GM18951 (cell line): ENCODE results near the gene SLC9C2.
A peak's percentile ranks its signal among the peaks of the same experiment; 100 is the strongest.

Source experiments
- POLR2A ChIP-seq: IDR thresholded peaks from 4 replicates; pipeline ENCODE4 v1.6.1; 2011; ENCODE audit warnings: mild to moderate bottlenecking; ENCODE audit not compliant: insufficient read length, insufficient read depth; ENCODE audit errors: extremely low read depth
- in situ Hi-C: fragments of 300-500 bp; cut with MboI; formaldehyde crosslinking; loops from one replicate; pipeline ENCODE4 v1.12.0; 2022; ENCODE audit warnings: low sequenced_read_pairs, mixed read lengths, inconsistent platforms; ENCODE audit not compliant: unreplicated experiment

SLC9C2 gene

DNA sequence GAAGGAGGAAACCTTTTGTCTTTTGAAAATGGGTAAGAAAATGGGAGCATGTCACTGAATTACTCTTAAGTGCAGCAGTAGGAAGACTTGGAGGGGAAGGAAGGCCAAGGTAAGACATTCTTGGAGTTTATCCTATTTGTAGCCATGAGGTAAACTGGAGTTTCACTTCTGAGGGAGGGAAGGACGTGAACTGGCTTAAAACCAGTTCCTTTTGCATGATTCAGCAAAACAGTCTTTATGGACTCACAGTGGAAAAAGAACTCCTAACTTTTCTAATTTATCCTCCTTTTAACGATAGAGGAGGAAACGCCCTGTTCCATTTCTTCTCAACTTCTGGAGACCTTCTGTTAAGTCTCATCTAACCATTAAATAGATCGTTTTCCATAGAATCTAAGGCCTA lies 123.2 kb downstream of the SLC9C2 start:
- in situ Hi-C loops = no loop called here
- no peak for TF ChIP-seq POLR2A

- in situ Hi-C loops = no loop called here
- TF ChIP-seq POLR2A = no peak
Measured at GRCh38 chr1:173478094-173478674, 124.7 kb downstream of the SLC9C2 start.

DNA sequence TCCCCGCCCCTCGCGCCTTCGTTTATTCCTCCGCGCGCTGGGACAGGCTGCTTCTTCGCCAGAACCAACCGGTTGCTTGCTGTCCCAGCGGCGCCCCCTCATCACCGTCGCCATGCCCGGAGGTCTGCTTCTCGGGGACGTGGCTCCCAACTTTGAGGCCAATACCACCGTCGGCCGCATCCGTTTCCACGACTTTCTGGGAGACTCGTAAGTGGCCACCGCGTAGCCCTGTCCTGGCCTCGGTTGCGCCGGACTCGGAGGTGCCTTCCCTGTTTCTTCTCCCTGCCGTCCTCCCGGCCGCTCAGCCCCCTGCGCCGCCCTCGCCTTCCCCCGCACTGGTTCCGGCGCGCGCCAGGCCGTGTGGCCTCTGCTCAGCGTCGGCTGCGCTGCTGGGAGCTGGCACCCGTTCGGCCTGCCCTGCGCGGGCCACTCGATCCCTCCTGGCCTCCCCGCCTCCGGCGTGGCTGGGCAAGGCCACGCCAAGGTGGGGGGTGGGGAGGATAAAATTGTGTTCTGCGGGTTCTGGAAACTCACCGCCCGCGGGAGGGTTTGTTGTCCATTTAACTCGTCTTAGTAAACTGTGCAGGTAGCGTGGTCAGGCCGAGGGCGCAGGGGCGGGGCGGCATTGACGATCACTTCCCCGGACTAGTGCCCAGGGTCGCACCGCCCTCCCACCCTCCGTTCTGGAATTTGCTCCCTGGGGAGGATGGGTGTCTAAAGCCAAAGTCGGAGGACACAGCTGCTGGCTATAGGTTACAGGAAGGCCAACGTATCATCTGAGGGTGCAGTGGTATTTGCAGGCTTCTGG lies 125.4 kb downstream of the SLC9C2 start, which contains the start of gene PRDX6:
Gene PRDX6 (plus strand): TSS at position 50 of the 808 bp plus-strand sequence. CDS start 63 bp downstream, at position 113.
- peak; percentile 76 for TF ChIP-seq POLR2A
- in situ Hi-C loops = no loop called here

- in situ Hi-C loops = no loop called here
Measured at GRCh38 chr1:173476665-173477285, 126.1 kb downstream of the SLC9C2 start.

GRCh38 chr1:173476197-173476664 lies 126.6 kb downstream of the SLC9C2 start:
- no peak for TF ChIP-seq POLR2A
- in situ Hi-C loops = no loop called here

More at GRCh38 chr1:173476665-173477285, 126.1 kb downstream of the SLC9C2 start:
- peak; percentile 77 for TF ChIP-seq POLR2A

- TF ChIP-seq POLR2A = no peak
- in situ Hi-C loops = no loop called here
Measured at GRCh38 chr1:173475564-173476196, 127.2 kb downstream of the SLC9C2 start.

DNA sequence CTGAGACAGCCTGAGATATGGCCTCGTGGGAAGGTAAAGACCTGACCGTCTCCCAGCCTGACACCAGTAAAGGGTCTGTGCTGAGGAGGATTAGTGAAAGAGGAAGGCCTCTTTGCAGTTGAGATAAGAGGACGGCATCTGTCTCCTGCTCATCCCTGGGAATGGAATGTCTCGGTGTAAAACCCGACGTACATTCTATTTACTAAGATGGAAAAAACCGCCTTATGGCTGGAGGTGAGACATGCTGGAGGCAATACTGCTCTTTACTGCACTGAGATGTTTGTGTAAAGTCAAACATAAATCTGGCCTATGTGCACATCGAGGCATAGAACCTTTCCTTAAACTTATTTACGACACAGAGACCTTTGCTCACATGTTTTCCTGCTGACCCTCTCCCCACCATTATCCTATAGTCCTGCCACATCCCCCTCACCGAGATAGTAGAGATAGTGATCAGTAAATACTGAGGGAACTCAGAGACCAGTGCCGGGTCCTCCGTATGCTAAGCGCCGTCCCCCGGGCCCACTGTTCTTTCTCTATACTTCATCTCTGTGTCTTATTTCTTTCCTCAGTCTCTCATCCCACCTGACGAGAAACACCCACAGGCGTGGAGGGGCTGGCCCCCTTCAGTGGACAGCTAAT lies 128.0 kb downstream of the SLC9C2 start:
- in situ Hi-C loops = loop anchor here (25.0 kb wide), 1 partner anchor 737 kb away; no protein-coding TSS in a partner anchor

GRCh38 chr1:173474097-173474779 lies 128.6 kb downstream of the SLC9C2 start:
- TF ChIP-seq POLR2A = no peak
- in situ Hi-C loops = loop anchor here (25.0 kb wide), 1 partner anchor 738 kb away; no protein-coding TSS in a partner anchor

DNA sequence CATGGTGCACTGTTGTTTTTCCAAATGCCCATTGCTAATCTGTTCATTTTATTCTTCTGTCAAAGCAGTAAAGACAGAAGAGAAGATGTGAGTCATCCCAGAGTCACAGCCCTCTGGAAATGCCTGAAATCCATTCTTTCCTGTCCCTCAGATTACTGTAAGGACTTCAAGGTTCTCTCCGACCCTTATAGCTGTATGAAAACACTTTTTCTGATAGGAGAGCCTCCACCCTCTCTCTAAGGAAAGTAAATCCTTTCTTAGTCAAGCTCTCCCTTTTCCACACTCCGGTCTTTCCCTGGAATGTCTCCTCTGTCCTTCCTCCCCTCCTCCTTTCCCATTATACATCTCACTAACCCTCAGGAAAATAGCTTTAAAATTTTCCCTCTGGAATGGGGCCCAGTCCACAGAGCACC lies 129.3 kb downstream of the SLC9C2 start:
- in situ Hi-C loops = loop anchor here (25.0 kb wide), 1 partner anchor 739 kb away; no protein-coding TSS in a partner anchor
- TF ChIP-seq POLR2A = no peak

GRCh38 chr1:173470608-173471007 lies 132.3 kb downstream of the SLC9C2 start:
- no peak for TF ChIP-seq POLR2A
- in situ Hi-C loops = loop anchor here (25.0 kb wide), 1 partner anchor 742 kb away; no protein-coding TSS in a partner anchor

- in situ Hi-C loops = loop anchor here (25.0 kb wide), 1 partner anchor 743 kb away; no protein-coding TSS in a partner anchor
Measured at GRCh38 chr1:173469656-173470055, 133.2 kb downstream of the SLC9C2 start.

GRCh38 chr1:173467426-173467825 lies 135.4 kb downstream of the SLC9C2 start:
- in situ Hi-C loops = loop anchor here (25.0 kb wide), 1 partner anchor 745 kb away; no protein-coding TSS in a partner anchor
- no peak for TF ChIP-seq POLR2A

More at GRCh38 chr1:173469656-173470055, 133.2 kb downstream of the SLC9C2 start:
- no peak for TF ChIP-seq POLR2A

GRCh38 chr1:173464185-173464584 lies 138.7 kb downstream of the SLC9C2 start:
- in situ Hi-C loops = loop anchor here (25.0 kb wide), 1 partner anchor 748 kb away; no protein-coding TSS in a partner anchor

GRCh38 chr1:173462666-173463065 lies 140.2 kb downstream of the SLC9C2 start:
- in situ Hi-C loops = loop anchor here (25.0 kb wide), 1 partner anchor 750 kb away; no protein-coding TSS in a partner anchor
